ENCODE measurements around the gene CIAO2B.

DNA sequence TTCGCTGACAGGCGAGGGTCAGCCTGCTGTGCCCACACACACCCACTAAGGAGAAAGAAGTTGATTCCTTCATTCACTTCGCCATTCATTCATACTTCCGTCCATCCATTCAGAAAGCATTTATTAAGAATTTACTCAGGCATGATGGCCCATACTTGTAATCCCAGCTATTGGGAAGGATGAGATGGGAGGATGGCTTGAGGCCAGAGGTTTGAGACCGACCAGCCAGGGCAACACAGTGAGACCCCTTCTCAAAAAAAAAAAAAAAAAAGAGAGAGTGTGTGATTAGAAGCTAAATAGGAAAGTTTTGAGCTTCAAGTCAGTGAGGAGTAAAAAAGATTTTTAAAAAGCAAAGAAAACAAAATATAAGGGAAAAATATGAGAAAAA is 9.8 kb upstream of the CIAO2B start:
- TF ChIP-seq, protein P1, sequence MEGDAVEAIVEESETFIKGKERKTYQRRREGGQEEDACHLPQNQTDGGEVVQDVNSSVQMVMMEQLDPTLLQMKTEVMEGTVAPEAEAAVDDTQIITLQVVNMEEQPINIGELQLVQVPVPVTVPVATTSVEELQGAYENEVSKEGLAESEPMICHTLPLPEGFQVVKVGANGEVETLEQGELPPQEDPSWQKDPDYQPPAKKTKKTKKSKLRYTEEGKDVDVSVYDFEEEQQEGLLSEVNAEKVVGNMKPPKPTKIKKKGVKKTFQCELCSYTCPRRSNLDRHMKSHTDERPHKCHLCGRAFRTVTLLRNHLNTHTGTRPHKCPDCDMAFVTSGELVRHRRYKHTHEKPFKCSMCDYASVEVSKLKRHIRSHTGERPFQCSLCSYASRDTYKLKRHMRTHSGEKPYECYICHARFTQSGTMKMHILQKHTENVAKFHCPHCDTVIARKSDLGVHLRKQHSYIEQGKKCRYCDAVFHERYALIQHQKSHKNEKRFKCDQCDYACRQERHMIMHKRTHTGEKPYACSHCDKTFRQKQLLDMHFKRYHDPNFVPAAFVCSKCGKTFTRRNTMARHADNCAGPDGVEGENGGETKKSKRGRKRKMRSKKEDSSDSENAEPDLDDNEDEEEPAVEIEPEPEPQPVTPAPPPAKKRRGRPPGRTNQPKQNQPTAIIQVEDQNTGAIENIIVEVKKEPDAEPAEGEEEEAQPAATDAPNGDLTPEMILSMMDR (optimal IDR thresholded peaks at IDR 0.05 in 1 of 3, IDR thresholded peaks at IDR 0.05 in 1 of 3, conservative IDR thresholded peaks at IDR 0.05 in 1 of 3; ENCODE audit: extremely low read depth in 1 of 3, insufficient read depth in 2 of 3, low read length in 3 of 3), result no peak
- no peak for TF ChIP-seq EZH2 (IDR thresholded peaks at IDR 0.05; ENCODE audit: low read length)

All from keratinocyte (primary cell).